Stimulated activated CD4-positive, alpha-beta T cell treated with anti-CD3 and anti-CD28 coated beads, Interleukin-2, amount 100 ng/mL, for 48 hours (primary cell): Measurements from ENCODE around the gene MRFAP1L1.

Experiments used
- DNase-seq, 2 donors: peaks; one replicate each; pipeline ENCODE4 v3.0.0-alpha.2; 2020

Gene MRFAP1L1

DNA sequence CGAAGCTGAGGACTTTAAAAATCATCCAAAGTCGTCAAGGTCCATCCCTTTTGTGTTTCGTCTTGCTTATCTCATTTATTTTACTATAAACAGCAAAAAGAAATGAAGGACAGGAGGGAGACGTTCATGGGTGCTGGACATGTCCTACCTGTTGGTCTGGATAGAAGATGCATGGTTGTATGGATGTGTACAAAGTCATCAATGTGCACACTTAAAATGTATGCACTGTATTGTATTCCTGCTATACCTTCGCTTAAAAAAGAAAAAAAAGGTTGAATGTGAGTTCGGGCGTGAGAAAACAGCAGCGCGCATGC, 6.0 kb upstream of the MRFAP1L1 start:
- no peak for DNase-seq

DNA sequence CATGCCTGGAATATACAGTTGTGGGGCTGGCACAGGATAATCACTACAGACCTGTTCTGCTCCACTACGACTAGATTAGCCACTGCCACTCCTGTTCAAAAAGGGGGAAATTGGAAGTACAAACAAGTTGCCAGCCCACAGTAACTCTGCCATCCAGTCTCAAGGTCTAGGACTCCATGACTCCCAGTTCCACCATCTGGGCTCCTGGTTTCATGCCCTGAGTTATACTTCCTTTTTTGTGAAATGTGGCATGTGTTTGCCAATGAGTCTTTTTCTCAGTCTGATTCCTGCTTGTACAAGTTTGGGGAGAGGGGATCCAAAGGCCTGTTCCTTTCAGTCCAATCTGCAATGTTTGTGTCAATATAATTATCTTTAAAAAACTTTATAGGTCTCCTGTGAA, 5.3 kb upstream of the MRFAP1L1 start:
- DNase-seq: no peak

DNA sequence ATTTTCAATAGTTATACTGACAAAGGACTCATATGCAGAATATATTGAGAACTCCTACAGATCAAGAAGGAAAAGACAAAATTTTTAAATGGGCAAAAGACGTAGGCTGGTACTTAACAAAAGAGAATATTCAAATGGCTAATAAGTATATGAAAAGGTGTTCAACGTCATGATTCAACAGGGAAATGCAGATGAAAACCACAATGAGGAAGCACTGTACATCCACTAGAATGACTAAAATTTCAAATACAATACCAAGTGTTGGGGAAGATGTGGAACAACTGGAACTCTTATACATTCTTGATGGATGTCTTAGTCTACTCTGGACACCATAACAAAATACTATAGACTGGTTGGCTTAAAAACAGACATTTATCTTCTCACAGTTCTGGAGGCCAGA, 1.3 kb upstream of the MRFAP1L1 start:
- no peak for DNase-seq

DNA sequence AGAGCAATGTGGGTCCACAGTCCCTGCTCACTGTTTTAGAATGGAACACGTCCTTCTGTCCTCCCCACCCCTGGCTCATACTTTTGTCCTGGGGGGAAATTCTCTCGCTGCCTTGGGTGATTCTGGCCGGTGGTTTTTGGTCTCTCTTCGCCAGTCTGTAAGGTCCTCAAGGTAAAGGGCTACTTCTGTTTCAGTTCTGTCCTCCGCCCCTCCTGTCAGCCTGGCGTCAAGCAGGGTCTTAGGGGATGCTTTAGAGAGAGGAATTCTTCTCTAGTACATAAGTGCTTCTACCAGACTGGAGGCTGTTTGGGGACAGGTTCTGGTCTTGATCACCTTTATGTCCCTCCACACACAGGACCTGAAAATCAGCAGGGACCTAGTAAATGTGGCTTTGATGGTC, 617 bp upstream of the MRFAP1L1 start:
- no peak for DNase-seq

DNA sequence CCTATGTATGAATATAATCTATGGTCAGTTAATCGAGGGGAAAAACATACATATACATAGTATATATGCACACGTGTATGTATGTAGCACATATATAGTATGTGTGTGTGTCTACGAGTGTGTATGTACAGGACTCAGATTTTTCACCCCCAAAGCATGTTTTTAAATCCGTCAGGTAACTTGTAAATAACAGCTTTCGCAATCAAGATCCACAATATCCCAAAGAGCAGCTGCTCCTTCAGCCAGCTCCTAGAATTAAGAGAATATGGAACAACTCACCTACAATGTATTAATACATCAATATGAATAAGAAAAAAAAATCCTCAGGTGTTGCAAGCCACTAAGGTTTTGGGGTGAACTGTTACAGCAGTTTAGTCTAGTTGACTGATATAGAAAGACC, 3.5 kb downstream of the MRFAP1L1 start:
- DNase-seq: no peak

DNA sequence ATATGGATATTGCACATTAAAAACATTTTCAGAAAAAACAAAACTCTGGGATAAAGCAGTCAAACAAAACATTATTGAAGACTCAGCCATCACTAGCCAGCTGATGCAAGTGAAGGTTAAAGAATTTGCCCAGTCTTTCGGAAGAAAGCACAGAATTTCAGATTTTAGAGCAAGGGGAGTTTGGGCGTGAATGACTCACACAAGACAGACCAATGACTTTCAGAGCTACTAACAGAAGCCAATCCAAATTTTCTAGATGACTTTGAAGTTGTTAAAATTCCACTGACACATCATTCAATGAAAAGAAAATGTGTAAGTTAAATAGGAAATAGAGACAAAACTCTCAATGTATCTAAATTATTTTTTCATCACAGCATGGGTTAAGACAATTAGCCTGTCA, 4.0 kb downstream of the MRFAP1L1 start:
- no peak for DNase-seq

DNA sequence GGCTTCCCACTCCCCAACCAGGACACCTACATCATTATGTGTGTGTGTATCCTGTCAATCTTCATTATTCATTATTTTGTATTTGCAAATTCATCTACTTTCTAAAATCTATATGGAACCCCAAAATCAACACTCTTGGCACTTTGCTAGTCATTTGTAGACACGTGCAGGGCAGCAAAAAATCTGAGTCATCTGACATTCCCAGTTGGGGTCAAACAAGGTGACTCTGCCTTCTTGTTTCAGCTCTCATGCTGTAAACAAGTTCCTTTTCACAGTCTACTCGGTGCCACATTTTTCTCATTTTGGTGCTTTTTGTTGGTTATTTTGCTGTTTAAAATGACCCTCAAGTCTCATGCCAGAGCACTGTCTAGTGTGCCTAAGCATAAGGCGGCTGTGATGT, 5.9 kb downstream of the MRFAP1L1 start:
- no peak for DNase-seq

DNA sequence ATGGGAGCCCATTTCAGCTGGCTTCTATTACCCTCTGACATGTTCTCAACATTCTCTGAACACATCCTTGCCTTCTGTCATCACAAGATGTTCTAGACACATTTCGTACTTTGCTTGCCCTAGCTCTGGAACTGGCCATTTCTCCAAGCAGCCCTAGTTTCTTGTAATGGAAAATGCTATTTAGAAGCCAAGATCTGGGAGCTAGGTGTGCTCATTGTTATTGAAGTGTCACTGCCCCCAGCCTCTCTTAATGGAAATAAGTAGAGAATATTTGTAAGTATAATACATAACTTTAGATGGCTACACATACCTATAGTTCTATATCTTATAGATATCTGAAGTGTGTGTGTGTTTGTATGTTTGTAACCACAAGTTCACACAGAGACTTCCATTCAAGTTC, 6.9 kb downstream of the MRFAP1L1 start:
- DNase-seq: no peak

DNA sequence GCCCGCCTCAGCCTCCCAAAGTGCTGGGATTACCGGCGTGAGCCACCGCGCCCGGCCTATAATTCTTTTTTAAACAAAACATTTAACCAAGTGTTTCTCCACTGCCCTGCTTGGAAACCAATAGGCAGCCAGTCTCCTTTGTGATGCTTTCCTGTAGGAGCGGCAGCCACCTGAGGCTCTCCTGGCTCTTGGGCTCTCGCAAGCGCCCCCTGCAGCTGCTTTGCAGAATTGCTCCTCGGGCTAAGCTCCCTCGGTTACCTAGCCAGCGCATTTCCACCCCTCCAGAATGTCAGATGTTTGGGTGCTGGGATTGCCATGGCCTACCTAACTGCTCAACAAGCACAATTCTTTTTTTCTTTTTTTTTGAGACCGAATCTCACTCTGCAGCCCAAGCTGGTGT, 8.3 kb downstream of the MRFAP1L1 start:
- DNase-seq: peak; percentile 50 to 51

DNA sequence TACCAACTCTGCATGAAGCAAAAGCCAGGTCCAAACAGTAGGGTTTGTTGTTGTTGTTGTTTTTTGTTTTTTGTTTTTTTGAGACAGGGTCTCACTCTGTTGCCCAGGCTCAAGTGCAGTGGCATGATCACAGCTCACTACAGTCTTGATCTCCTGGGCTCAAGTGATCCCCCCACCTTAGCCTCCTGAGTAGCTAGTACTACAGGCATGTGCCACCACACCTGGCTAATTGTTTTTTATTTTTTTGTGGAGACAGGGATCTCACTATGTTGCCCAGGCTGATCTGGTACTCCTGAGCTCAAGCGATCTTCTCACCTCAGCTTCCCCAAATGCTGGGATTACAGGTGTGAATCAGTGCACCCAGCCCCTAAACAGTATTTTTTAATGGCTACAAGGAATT, 9.8 kb downstream of the MRFAP1L1 start:
- no peak for DNase-seq

DNA sequence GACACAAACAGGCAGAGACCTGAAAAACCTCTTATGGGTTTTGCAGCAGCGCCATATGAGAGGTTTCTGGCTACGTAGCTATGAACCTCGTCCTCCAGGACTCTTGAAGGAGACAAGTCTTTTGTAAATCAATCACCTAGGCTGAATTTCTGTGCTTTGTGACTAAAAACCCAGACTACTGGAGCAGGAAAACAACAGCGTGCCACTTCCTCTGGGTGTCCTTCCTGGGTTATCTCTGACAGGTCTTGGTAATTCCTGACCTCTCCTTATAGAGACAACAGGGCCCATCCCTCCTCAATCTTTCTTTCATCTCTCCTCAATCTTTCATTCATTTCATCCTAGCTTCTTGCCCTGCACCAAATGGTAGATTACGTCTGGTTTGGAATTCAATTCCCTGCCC, 10.3 kb downstream of the MRFAP1L1 start:
- DNase-seq: no peak

DNA sequence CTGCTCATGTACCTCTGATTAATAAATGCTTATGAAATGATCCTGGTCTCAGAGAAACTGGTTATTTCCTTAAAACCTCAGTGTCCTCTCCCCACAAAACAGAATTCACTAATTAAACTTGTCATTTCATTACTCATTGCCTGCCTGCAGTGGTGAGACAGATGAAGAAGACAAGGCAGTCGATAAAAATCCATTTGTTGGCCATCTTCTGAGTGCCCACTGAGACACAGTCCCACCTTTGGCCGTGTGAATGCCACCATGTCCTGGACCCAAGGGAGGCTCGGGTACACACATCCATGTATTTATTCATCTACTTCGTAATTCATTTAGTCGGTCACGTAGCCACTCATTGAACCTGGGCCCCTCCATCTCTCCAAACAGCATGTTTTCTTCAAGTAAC, 12.5 kb downstream of the MRFAP1L1 start:
- no peak for DNase-seq

DNA sequence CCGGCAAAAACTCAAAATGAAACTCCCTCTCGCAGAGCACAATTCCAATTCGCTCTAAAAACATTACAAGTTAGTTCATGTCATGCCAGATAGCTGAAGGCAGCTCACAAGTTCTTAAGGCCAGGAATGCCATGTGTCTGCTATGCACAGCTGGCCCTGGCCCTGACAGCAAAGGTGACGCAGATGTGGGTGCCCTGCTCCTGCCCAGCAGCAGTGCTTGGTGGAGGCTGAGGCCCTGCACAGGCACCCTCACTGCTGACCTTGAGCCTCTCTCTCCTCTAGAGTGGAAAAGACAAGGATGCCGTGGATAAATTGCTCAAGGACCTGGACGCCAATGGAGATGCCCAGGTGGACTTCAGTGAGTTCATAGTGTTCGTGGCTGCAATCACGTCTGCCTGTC, 13.1 kb downstream of the MRFAP1L1 start:
- no peak for DNase-seq

DNA sequence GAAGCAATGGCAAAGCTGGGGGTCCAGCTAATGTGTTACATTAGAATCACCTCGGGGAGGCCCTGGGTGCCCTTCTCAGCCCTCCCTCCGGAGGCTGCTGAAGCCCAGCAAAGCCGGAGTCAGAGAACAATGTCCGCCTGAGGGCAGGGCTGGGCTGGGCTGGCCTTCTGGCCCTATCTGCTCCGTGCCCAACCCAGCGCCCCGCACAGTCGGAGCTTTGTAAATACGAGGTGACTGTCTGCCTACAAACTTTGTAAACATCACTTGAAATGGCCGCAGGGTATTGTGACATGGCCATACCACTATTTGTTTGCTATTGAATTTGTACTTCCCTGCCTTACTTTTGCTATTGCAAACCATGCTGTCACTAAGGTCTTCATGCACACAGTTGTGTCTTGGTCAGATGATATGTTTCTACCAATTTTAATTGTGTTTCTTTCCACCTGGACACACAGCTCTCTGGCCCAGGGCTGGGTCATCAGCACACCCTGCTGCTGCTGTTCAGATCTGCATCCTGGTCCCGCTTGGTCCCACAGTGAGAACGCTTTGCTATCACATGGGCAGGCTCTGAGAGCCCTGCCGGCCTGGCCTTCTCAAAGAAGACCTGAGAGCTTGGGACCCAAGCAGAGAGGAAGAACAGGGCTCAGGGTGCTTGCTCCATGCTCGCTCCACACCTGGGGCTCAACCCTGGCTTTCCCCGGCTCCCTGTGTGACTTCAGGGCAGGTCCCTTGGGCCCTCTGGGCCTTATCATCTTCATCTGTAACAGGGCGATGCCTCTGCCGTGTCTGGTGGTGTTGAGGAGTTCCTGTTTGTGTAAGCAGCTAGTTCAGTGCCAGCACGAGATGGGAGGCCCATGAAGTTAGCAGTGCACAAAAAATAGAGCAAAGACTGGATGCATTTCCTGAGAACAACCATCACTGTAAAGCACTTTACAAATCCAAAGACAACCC, 13.7 kb downstream of the MRFAP1L1 start:
- no peak for DNase-seq

DNA sequence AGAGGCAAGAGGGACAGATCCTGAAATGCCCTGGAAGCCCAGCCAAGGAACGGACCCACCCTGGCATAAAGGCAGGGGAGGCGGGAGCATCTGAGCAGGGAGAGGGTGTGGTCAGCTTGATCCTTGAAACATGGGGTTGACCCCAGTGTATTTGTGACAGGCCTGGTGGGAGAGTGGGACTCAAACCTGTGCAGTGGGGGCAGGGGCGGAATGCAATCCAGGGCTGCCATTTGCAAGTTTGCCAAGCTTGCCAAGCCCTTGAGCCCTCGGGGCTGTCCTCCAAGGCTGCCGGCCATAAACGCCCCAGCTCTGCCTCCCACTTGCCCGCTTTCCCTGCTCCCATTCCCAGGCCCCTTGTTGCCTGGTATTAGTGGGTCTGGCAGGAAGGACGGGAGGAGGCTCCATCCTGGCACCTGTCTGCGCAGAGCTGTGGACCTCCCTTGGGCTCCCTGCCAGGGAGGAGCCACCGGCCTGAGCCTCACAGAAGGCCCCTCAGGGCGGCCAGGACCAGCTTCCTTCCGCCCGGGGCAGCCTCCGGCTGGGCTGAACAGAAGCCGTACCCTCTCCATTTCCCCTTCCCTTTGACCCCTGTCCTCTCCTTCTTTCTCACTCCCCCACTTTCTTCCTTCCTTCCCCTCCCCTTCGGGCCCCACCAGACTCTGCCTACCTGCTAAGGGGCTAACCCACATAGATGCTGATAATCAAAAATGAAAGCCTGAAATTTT, 15.3 kb downstream of the MRFAP1L1 start:
- no peak for DNase-seq

DNA sequence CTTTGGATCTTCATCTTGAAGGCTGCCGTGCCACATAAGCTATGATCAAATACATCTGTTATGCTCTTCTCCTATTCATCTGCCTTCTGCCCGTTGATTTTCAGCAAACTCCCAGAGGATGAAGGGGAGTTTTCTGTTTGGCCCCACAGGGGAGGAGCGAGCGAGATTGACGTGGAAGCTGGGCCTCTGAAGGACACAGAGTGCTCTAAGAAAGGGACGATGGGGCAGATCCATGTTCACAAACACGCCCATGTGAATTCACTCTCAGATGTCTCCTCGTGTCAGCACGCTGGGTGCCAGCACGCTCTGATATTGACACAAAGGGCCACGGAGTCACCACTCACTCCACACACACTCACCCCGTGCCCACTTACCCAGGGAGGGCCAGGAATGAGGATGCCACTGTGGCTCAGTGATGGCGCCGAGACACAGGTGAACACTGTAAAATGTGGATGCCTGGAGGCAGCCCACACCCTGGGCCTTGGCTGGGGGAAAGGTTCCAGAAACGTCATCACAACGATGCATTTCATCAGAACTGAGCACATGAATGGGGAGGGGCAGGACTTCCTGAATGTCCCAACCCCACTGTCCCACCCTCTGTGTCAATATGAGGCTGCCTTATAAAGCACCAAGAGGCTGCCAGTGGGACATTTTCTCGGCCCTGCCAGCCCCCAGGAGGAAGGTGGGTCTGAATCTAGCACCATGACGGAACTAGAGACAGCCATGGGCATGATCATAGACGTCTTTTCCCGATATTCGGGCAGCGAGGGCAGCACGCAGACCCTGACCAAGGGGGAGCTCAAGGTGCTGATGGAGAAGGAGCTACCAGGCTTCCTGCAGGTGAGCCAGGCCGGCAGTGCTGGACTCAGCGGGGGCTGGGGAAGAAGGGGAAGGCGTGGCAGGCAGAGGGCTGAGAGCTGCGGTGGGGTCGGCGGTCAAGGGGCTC, 16.2 kb downstream of the MRFAP1L1 start, which contains the start of gene S100P:
TSS of gene S100P (plus strand) at position 648 of the 946 bp plus-strand sequence. CDS start at position 703, 55 bp downstream.
- no peak for DNase-seq

DNA sequence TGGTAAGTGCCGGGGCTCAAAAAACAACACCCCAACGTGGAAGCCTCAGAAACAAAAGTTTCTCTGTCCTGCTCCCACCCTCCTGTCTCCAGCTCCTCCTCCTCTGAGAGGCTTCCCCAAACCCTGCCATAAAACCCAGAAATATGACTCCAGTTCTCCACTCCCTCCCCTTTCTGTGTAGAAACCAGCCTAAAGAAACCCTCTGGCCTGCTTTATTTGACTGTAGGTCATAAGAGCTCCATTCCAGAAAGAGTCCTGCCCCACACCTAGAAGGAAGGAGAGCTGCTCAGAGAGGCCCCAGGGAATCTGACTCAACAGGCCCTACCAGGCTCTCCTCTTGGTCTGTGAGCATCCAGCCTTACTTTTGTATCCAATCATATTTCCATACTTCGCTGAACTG, 16.9 kb downstream of the MRFAP1L1 start:
- DNase-seq: no peak

DNA sequence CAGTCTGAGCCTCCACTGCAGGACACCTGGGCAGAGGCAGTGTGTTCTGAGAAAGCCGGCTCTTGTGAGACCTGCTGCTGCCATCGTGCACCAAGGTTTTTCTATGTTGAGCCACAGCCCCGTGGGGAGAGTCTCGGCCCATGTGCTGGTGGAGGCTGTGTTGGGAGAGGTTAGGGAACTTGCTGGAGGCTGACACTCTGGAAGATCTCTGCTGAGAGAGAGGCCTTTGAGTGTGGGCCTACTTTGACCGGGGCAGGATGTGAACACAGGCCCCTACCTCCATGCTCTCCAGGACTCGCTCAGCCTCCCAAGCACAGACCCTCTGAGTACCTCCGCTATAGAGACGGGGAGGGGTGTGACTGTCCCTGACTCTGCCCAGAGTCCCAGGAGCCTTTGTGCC, 17.3 kb downstream of the MRFAP1L1 start:
- DNase-seq: no peak

DNA sequence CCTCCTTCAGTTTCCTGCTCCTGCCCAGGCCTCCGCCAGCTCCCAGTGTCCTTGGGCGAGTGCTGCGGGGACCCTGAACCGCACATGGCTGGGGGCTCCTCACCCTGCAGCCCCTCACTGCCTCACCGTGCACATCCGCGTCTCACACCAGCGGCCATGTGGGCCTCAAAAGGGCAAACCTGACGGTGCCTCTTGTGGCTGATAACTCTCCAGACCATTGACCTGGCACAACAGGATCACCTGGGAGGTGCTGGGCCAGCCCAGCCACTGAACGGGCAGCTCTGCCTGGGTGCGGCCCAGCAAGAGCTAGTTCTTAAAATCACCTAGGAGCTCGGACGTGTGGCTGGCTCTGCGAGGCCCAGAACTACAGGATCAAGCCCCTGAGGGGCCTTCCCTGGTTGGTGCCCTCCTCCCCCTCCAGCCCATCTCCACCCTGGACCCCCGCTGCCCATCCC, 20.1 kb downstream of the MRFAP1L1 start:
- DNase-seq: no peak

DNA sequence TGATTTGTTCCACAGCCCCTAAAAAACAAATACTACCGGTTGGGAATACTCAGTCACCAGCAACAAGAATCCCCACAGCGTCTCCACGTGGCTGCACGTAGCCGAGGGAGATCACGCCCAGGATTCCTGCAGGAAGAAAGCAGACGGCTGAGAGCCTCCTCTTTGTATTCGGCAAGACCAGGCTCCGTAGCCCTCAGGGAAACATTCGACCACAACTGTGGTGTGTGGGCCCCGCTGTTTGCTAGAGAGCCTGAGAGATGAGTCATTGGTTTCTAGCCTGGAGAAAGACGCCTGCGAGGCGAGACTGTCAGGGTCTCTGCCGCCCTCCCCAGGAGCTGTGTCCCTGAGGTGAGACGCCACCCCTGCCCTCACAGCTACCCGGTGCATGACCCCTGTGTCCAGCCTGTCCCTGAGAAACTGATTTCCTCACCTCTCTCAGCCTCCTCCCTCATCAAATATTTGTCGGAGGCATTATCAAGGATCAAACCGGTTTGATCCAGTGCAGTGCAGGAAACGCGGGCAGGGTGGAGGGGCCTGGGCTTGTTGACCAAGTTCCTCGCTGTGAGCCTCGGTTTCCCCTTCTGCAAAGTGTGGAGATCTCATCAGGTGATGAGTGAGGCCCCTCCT, 20.7 kb downstream of the MRFAP1L1 start:
- DNase-seq: peak in 1 of 2 donors; percentile 61

DNA sequence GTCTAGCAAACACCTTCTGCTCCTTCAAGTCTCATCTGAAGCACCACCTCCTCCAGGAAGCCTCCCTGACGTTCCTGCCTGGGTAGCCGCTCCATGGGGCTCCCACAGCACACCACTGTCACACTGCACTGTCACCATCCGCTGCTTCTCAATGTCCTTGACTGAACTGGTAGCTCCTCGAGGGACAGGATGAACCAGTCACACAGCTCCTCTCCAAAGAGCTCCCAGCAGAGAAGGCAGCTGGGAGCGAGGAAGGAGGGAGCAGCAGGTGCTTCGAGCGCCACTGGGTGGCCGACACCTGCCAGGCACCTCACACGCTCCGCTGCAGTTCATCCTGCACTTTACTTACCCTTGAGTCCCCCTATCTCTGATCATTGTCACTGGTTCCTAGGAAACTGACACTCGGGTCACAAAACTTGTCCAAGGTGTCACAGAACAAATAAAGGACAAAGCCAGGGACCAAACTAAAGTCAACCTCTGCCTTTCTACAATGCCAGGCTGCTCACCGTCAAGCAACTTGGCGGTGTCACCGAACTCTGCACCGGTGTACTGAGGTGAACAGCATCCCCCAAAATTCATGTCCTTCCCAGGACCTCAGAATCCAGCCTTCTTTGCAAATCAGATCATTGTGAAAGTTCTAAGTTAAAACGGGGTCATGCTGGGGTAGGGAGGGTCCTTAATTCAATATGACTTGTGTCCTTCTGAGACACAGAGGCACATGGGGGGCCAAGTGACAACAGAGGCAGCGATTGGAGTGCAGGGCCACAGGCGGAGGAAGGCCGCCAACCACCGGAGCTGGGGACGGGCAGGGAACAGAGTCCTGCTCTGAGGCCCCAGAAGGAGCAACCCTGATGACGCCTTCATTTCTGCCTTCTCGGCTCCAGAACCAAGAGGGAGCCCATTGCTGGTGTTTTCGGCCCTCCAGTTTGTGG, 21.5 kb downstream of the MRFAP1L1 start:
- DNase-seq: no peak
